IMR-90 (cell line): ENCODE measurements around the gene AAGAB.

ENCODE experiments used
- CTCF ChIP-seq: conservative IDR thresholded peaks from 2 replicates; pipeline ENCODE4 v1.5.1; 2012; ENCODE audit warnings: mild to moderate bottlenecking, low read depth, low read length, improper control_type of control experiment
- ELK1 ChIP-seq: fragments of 150-350 bp; IDR thresholded peaks from 2 replicates; pipeline ENCODE4 v1.6.1; 2016; ENCODE audit warnings: low read depth, mild to moderate bottlenecking, low read length, moderate library complexity, borderline replicate concordance
- MAFK ChIP-seq: IDR thresholded peaks from 2 replicates; pipeline ENCODE4 v1.6.1; 2012; ENCODE audit warnings: low read depth, low read length, improper control_type of control experiment
- POLR2A ChIP-seq: IDR thresholded peaks from 2 replicates; pipeline ENCODE4 v1.6.1; 2012; ENCODE audit warnings: mild to moderate bottlenecking, low read depth, low read length
- USF2 ChIP-seq: fragments of 150-350 bp; IDR thresholded peaks from 2 replicates; pipeline ENCODE4 v1.6.1; 2017; ENCODE audit warnings: mild to moderate bottlenecking, antibody characterized with exemption, low read length, low read depth

- TF ChIP-seq MAFK (no peak), CTCF (no peak), POLR2A (no peak), USF2 (no peak), ELK1 (no peak)
Observed at GRCh38 chr15:67202091-67202490, 52.4 kb downstream of the AAGAB start.
